GM23338 (cell line): ENCODE results near the gene PROX2. TPM values are rescaled to one million over a fixed set of nuclear protein-coding genes. Genes with fewer than 3 reads are reported as not detected.

Source experiments
- ATAC-seq: fragments of 200-7000 bp; cut with Tn5 transposase; 3 replicates; pipeline ENCODE4 v1.9.1; 2020
- DNase-seq: peaks from one replicate; pipeline ENCODE4 v3.0.0-alpha.2; 2015; ENCODE audit warnings: low spot score
- H2AFZ ChIP-seq: fragments of 200-600 bp; sonication (generic); 2 replicates; pipeline ENCODE4 v1.8.0; 2016; ENCODE audit warnings: antibody characterized with exemption, mild to moderate bottlenecking, moderate library complexity
- H3F3A ChIP-seq: fragments of 200-600 bp; sonication (generic); replicated peaks from 2 replicates; pipeline ENCODE4 v1.8.0; 2017; ENCODE audit warnings: antibody characterized with exemption, mixed run types, low read depth
- H3K27ac ChIP-seq: fragments of 200-600 bp; sonication (generic); 2 replicates; pipeline ENCODE4 v1.6.1; 2016; ENCODE audit warnings: low read depth
- H3K27me3 ChIP-seq: fragments of 200-600 bp; sonication (generic); 2 replicates; pipeline ENCODE4 v1.8.0; 2016; ENCODE audit warnings: mild to moderate bottlenecking, mixed run types, moderate library complexity; ENCODE audit not compliant: insufficient read depth
- H3K36me3 ChIP-seq: fragments of 200-600 bp; sonication (generic); 2 replicates; pipeline ENCODE4 v1.8.0; 2016; ENCODE audit warnings: mild to moderate bottlenecking; ENCODE audit not compliant: insufficient read depth
- H3K4me1 ChIP-seq: fragments of 200-600 bp; sonication (generic); 2 replicates; pipeline ENCODE4 v1.8.0; 2016; ENCODE audit warnings: mild to moderate bottlenecking, moderate library complexity; ENCODE audit not compliant: insufficient read depth
- H3K4me2 ChIP-seq: fragments of 200-600 bp; sonication (generic); 2 replicates; pipeline ENCODE4 v1.7.1; 2017; ENCODE audit warnings: mixed run types
- H3K4me3 ChIP-seq: fragments of 200-600 bp; sonication (generic); 2 replicates; pipeline ENCODE4 v1.6.1; 2016; ENCODE audit warnings: mixed run types
- H3K79me2 ChIP-seq: fragments of 200-600 bp; sonication (generic); replicated peaks from 2 replicates; pipeline ENCODE4 v1.8.0; 2017; ENCODE audit warnings: mild to moderate bottlenecking; ENCODE audit not compliant: insufficient read depth
- H3K9me2 ChIP-seq: fragments of 200-600 bp; sonication (generic); 2 replicates; pipeline ENCODE4 v1.8.0; 2017; ENCODE audit not compliant: insufficient read depth
- H4K20me1 ChIP-seq: fragments of 200-600 bp; sonication (generic); replicated peaks from 2 replicates; pipeline ENCODE4 v1.8.0; 2017; ENCODE audit warnings: mild to moderate bottlenecking; ENCODE audit not compliant: insufficient read depth
- H3K27ac Mint-ChIP-seq: 2 replicates; pipeline ENCODE4 v1.8.0; 2020; ENCODE audit warnings: inconsistent platforms, mild to moderate bottlenecking, moderate library complexity, mixed read lengths
- H3K27me3 Mint-ChIP-seq: 3 replicates; pipeline ENCODE4 v1.8.0; 2022; ENCODE audit warnings: low read depth, mild to moderate bottlenecking, moderate library complexity, mixed read lengths, inconsistent platforms; ENCODE audit not compliant: insufficient read depth, poor library complexity
- H3K36me3 Mint-ChIP-seq: 3 replicates; pipeline ENCODE4 v1.8.0; 2021; ENCODE audit warnings: low read depth, mild to moderate bottlenecking, inconsistent platforms, moderate library complexity, mixed read lengths
- H3K4me1 Mint-ChIP-seq: 3 replicates; pipeline ENCODE4 v1.8.0; 2020; ENCODE audit warnings: mild to moderate bottlenecking, inconsistent platforms, mixed read lengths
- H3K4me3 Mint-ChIP-seq: 3 replicates; pipeline ENCODE4 v1.8.0; 2021; ENCODE audit warnings: moderate library complexity, mild to moderate bottlenecking, inconsistent platforms, mixed read lengths
- H3K9me3 Mint-ChIP-seq: 3 replicates; pipeline ENCODE4 v1.8.0; 2020; ENCODE audit warnings: moderate library complexity, mild to moderate bottlenecking, inconsistent platforms, mixed read lengths
- CREB1 ChIP-seq: fragments of 250-450 bp; sonication (Bioruptor Pico); IDR thresholded peaks from 2 replicates; pipeline ENCODE4 v1.5.0; 2020; ENCODE audit warnings: low read depth, mild to moderate bottlenecking, moderate library complexity
- EZH2 ChIP-seq: fragments of 200-600 bp; sonication (generic); IDR thresholded peaks from one replicate; pipeline ENCODE4 v1.8.0; 2017; ENCODE audit warnings: antibody characterized with exemption, mild to moderate bottlenecking, low read depth; ENCODE audit not compliant: unreplicated experiment
- STAT1 ChIP-seq: IDR thresholded peaks from one replicate; pipeline ENCODE4 v1.6.1; 2016; ENCODE audit warnings: antibody characterized with exemption; ENCODE audit not compliant: unreplicated experiment
- ZNF331 ChIP-seq: fragments of 250-450 bp; sonication (Bioruptor Pico); IDR thresholded peaks from 2 replicates; pipeline ENCODE4 v1.5.0; 2020; ENCODE audit warnings: low read depth, mild to moderate bottlenecking, moderate library complexity
- polyA plus RNA-seq: library from polyadenylated mRNA; unstranded; fragments of >200 nt; fragmentation: Nextera tagmentation; extraction: Ambion mirVana; gene quantifications from 2 replicates; pipeline ENCODE4 v1.2.1, GENCODE V29; 2016
- total RNA-seq: library from RNA; depleted of rRNA; stranded (reverse); fragments of >200 nt; shearing (Covaris generic); gene quantifications from 2 replicates; pipeline ENCODE4 v1.2.3, GENCODE V29; 2014
- TF ChIP-seq, protein P1 (sequence below): IDR thresholded peaks from one replicate; pipeline ENCODE4 v1.6.1; 2018; ENCODE audit warnings: antibody characterized with exemption; ENCODE audit not compliant: unreplicated experiment
- TF ChIP-seq, protein P2 (sequence below), 2 experiments: fragments of 200-600 bp in 1 of 2; sonication (generic) in 1 of 2; conservative IDR thresholded peaks; 2 replicates each; pipeline versions ENCODE4 v1.5.1 to v1.6.1; 2016 to 2017; ENCODE audit warnings: antibody characterized with exemption in 2 of 2, low read depth in 2 of 2, mild to moderate bottlenecking in 2 of 2, moderate library complexity in 1 of 2
- TF ChIP-seq, protein P3 (sequence below): IDR thresholded peaks from 2 replicates; pipeline ENCODE4 v1.6.1; 2016; ENCODE audit warnings: antibody characterized with exemption
- TF ChIP-seq, protein P4 (sequence below): fragments of 250-450 bp; sonication (Bioruptor Pico); IDR thresholded peaks from 2 replicates; pipeline ENCODE4 v1.5.0; 2020; ENCODE audit warnings: mild to moderate bottlenecking, moderate library complexity

Gene PROX2
- total and polyA plus RNA-seq, 2 experiments from 2014 or later: 0.06 TPM; not detected in 1

DNA sequence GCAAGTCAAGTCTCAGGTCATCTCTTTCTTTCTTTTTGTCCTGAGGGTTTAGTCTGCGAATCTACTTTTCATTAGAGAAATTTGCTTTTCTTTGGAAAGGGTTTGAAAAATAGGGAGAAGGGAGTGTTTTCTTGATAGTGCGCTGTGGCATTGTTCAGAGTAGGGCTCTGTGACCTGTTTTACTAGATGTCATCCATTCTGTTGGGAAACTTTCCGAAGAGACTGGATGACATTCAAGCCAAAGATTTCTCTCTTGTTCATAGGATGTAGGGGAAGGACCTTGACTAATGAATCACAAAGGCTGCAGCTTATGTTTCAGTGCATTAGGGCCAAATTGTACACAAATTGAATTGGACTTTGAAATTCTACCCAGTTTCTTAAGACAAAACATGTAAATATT is 20.5 kb upstream of the PROX2 start (continued):
- TF ChIP-seq, protein P1, sequence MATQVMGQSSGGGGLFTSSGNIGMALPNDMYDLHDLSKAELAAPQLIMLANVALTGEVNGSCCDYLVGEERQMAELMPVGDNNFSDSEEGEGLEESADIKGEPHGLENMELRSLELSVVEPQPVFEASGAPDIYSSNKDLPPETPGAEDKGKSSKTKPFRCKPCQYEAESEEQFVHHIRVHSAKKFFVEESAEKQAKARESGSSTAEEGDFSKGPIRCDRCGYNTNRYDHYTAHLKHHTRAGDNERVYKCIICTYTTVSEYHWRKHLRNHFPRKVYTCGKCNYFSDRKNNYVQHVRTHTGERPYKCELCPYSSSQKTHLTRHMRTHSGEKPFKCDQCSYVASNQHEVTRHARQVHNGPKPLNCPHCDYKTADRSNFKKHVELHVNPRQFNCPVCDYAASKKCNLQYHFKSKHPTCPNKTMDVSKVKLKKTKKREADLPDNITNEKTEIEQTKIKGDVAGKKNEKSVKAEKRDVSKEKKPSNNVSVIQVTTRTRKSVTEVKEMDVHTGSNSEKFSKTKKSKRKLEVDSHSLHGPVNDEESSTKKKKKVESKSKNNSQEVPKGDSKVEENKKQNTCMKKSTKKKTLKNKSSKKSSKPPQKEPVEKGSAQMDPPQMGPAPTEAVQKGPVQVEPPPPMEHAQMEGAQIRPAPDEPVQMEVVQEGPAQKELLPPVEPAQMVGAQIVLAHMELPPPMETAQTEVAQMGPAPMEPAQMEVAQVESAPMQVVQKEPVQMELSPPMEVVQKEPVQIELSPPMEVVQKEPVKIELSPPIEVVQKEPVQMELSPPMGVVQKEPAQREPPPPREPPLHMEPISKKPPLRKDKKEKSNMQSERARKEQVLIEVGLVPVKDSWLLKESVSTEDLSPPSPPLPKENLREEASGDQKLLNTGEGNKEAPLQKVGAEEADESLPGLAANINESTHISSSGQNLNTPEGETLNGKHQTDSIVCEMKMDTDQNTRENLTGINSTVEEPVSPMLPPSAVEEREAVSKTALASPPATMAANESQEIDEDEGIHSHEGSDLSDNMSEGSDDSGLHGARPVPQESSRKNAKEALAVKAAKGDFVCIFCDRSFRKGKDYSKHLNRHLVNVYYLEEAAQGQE: no peak

DNA sequence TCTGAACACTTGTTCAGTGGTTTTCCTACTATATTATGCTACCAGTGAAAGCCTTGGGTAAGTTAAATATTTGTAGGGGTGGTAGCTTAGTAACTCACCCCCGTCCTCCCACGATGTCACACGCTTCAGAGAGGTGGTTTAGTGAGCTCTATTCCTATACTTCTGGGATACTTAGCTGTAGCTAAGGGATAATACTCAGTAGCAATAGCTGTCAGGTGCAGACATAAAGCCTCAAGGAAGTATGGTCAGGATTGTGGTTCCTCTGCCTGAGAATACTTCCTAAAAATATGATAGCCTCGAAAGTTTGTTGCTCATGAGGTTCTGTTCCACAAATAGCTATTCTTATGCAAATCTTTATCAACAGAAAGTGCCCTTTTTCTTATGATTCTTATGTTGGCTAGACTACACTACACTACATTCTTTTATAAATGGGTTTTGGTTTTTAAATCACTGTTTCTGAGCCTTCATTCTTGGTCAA is 17.7 kb upstream of the PROX2 start:
- Mint-ChIP-seq H3K27me3 (no peaks in the 10 kb centered on the region), H3K4me1 (peaks cover 5% of the 10 kb centered on the region; the same call in 2 of the 3 replicates), H3K4me3 (no peak overlapping the region), H3K27ac (0 out of 2 replicates have a peak overlapping the region, but pooled peaks have one; percentile 5), H3K36me3 (peaks cover 93% of the 10 kb centered on the region), H3K9me3 (no peaks in the 10 kb centered on the region)
- Histone ChIP-seq H3K4me2 (no peak overlapping the region), H3K36me3 (peaks cover 69% of the 10 kb centered on the region), H3F3A (0 out of 2 replicates have a peak, but pooled peaks cover 7% of the 10 kb centered on the region), H3K79me2 (peaks cover 8% of the 10 kb centered on the region), H3K27me3 (no peaks in the 10 kb centered on the region), H3K4me1 (no peaks in the 10 kb centered on the region), H2AFZ (no peak overlapping the region), H4K20me1 (peaks cover 53% of the 10 kb centered on the region), H3K27ac (no peak overlapping the region), H3K9me2 (no peaks in the 10 kb centered on the region), H3K4me3 (no peak overlapping the region)
- TF ChIP-seq ZNF331 (CRISPR knock-in tag) (no peak), EZH2 (no peak), STAT1 (no peak), CREB1 (CRISPR knock-in tag) (no peak)
- TF ChIP-seq, protein P2, sequence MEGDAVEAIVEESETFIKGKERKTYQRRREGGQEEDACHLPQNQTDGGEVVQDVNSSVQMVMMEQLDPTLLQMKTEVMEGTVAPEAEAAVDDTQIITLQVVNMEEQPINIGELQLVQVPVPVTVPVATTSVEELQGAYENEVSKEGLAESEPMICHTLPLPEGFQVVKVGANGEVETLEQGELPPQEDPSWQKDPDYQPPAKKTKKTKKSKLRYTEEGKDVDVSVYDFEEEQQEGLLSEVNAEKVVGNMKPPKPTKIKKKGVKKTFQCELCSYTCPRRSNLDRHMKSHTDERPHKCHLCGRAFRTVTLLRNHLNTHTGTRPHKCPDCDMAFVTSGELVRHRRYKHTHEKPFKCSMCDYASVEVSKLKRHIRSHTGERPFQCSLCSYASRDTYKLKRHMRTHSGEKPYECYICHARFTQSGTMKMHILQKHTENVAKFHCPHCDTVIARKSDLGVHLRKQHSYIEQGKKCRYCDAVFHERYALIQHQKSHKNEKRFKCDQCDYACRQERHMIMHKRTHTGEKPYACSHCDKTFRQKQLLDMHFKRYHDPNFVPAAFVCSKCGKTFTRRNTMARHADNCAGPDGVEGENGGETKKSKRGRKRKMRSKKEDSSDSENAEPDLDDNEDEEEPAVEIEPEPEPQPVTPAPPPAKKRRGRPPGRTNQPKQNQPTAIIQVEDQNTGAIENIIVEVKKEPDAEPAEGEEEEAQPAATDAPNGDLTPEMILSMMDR (conservative IDR thresholded peaks at IDR 0.05; ENCODE audit: low read depth in 2 of 2): no peak
- TF ChIP-seq, protein P3, sequence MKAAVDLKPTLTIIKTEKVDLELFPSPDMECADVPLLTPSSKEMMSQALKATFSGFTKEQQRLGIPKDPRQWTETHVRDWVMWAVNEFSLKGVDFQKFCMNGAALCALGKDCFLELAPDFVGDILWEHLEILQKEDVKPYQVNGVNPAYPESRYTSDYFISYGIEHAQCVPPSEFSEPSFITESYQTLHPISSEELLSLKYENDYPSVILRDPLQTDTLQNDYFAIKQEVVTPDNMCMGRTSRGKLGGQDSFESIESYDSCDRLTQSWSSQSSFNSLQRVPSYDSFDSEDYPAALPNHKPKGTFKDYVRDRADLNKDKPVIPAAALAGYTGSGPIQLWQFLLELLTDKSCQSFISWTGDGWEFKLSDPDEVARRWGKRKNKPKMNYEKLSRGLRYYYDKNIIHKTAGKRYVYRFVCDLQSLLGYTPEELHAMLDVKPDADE: no peak
- TF ChIP-seq, protein P4, sequence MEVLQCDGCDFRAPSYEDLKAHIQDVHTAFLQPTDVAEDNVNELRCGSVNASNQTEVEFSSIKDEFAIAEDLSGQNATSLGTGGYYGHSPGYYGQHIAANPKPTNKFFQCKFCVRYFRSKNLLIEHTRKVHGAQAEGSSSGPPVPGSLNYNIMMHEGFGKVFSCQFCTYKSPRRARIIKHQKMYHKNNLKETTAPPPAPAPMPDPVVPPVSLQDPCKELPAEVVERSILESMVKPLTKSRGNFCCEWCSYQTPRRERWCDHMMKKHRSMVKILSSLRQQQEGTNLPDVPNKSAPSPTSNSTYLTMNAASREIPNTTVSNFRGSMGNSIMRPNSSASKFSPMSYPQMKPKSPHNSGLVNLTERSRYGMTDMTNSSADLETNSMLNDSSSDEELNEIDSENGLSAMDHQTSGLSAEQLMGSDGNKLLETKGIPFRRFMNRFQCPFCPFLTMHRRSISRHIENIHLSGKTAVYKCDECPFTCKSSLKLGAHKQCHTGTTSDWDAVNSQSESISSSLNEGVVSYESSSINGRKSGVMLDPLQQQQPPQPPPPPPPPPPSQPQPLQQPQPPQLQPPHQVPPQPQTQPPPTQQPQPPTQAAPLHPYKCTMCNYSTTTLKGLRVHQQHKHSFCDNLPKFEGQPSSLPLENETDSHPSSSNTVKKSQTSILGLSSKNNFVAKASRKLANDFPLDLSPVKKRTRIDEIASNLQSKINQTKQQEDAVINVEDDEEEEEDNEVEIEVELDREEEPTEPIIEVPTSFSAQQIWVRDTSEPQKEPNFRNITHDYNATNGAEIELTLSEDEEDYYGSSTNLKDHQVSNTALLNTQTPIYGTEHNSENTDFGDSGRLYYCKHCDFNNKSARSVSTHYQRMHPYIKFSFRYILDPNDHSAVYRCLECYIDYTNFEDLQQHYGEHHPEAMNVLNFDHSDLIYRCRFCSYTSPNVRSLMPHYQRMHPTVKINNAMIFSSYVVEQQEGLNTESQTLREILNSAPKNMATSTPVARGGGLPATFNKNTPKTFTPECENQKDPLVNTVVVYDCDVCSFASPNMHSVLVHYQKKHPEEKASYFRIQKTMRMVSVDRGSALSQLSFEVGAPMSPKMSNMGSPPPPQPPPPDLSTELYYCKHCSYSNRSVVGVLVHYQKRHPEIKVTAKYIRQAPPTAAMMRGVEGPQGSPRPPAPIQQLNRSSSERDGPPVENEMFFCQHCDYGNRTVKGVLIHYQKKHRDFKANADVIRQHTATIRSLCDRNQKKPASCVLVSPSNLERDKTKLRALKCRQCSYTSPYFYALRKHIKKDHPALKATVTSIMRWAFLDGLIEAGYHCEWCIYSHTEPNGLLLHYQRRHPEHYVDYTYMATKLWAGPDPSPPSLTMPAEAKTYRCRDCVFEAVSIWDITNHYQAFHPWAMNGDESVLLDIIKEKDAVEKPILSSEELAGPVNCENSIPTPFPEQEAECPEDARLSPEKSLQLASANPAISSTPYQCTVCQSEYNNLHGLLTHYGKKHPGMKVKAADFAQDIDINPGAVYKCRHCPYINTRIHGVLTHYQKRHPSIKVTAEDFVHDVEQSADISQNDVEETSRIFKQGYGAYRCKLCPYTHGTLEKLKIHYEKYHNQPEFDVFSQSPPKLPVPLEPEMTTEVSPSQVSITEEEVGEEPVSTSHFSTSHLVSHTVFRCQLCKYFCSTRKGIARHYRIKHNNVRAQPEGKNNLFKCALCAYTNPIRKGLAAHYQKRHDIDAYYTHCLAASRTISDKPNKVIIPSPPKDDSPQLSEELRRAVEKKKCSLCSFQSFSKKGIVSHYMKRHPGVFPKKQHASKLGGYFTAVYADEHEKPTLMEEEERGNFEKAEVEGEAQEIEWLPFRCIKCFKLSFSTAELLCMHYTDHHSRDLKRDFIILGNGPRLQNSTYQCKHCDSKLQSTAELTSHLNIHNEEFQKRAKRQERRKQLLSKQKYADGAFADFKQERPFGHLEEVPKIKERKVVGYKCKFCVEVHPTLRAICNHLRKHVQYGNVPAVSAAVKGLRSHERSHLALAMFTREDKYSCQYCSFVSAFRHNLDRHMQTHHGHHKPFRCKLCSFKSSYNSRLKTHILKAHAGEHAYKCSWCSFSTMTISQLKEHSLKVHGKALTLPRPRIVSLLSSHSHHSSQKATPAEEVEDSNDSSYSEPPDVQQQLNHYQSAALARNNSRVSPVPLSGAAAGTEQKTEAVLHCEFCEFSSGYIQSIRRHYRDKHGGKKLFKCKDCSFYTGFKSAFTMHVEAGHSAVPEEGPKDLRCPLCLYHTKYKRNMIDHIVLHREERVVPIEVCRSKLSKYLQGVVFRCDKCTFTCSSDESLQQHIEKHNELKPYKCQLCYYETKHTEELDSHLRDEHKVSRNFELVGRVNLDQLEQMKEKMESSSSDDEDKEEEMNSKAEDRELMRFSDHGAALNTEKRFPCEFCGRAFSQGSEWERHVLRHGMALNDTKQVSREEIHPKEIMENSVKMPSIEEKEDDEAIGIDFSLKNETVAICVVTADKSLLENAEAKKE (CRISPR knock-in tag): no peak
- DNase-seq (no peak), ATAC-seq (no peak)
